NCI-H146 treated with DMSO at 0.1 percent for 48 hours (cell line): Measurements from ENCODE around the gene TICRR.

Experiments used
- DNase-seq: peaks from one replicate; lab custom pipeline; 2025; ENCODE audit not compliant: unreplicated experiment; lab: John Stamatoyannopoulos, UW

The TICRR gene

GRCh38 chr15:89654301-89654761, 79.1 kb downstream of the TICRR start:
- DNase-seq: no peak

- peak; percentile 2 for DNase-seq
Observed at GRCh38 chr15:89654847-89655805, 79.9 kb downstream of the TICRR start, which contains the start of gene KIF7. KIF7 (minus strand) TSS chr15:89655467; CDS start chr15:89652930, 2,537 bp downstream.

- no peak for DNase-seq
Observed at GRCh38 chr15:89656116-89656815, 81.0 kb downstream of the TICRR start.

- DNase-seq: no peak
Observed at GRCh38 chr15:89657686-89658200, 82.5 kb downstream of the TICRR start.

- DNase-seq: no peak
Observed at GRCh38 chr15:89659295-89659694, 84.0 kb downstream of the TICRR start.

- no peak for DNase-seq
Observed at GRCh38 chr15:89660556-89660955, 85.3 kb downstream of the TICRR start.

GRCh38 chr15:89662893-89663626, 87.8 kb downstream of the TICRR start:
- DNase-seq: no peak

GRCh38 chr15:89664441-89665350, 89.4 kb downstream of the TICRR start:
- peak; percentile 69 for DNase-seq

- DNase-seq: peak; percentile 1
Observed at GRCh38 chr15:89665449-89666181, 90.3 kb downstream of the TICRR start.

- DNase-seq: no peak
Observed at GRCh38 chr15:89666184-89666857, 91.1 kb downstream of the TICRR start.

- no peak for DNase-seq
Observed at GRCh38 chr15:89666858-89667705, 91.8 kb downstream of the TICRR start.

GRCh38 chr15:89667706-89667960, 92.4 kb downstream of the TICRR start:
- DNase-seq: no peak

- no peak for DNase-seq
Observed at GRCh38 chr15:89668171-89668570, 92.9 kb downstream of the TICRR start.

GRCh38 chr15:89669309-89669865, 94.1 kb downstream of the TICRR start:
- DNase-seq: no peak

- no peak for DNase-seq
Observed at GRCh38 chr15:89669941-89670340, 94.7 kb downstream of the TICRR start.

- no peak for DNase-seq
Observed at GRCh38 chr15:89670971-89671560, 95.8 kb downstream of the TICRR start.

- no peak for DNase-seq
Observed at GRCh38 chr15:89671687-89672086, 96.4 kb downstream of the TICRR start.
